Gastrocnemius medialis (tissue), 4 donors: ENCODE data around the gene SERAC1. TPM values are rescaled to one million over a fixed set of nuclear protein-coding genes. Genes with fewer than 3 reads are reported as not detected.

ENCODE experiments used
- ATAC-seq, 2 donors: fragments of 150-250 bp; one replicate each; pipeline ENCODE4 v1.9.1; 2016
- DNase-seq, 2 donors: peaks; one replicate each; pipeline ENCODE4 v3.0.0-alpha.2; 2019
- H3K27ac ChIP-seq, 4 donors: fragments of 200-600 bp; sonication (generic); 1 replicate in 1 of 4; 2 replicates in 3 of 4; pipeline ENCODE4 v1.5.1; 2016 to 2018; ENCODE audit warnings: mild to moderate bottlenecking in 2 of 4, moderate library complexity in 1 of 4
- H3K27me3 ChIP-seq, 3 donors: fragments of 200-600 bp; sonication (generic) in 2 of 3; 1 replicate in 1 of 3; 2 replicates in 2 of 3; pipeline versions ENCODE4 v1.5.1 to v1.6.0; 2016 to 2019; ENCODE audit warnings: mild to moderate bottlenecking in 1 of 3, moderate library complexity in 1 of 3
- H3K36me3 ChIP-seq, 2 donors: fragments of 200-600 bp; sonication (generic) in 1 of 2; one replicate each; pipeline ENCODE4 v1.5.1; 2017 to 2018
- H3K4me1 ChIP-seq, 2 donors: fragments of 200-600 bp; sonication (generic) in 1 of 2; one replicate each; pipeline ENCODE4 v1.5.1; 2016 to 2017; ENCODE audit warnings: mild to moderate bottlenecking in 2 of 2
- H3K4me3 ChIP-seq, 4 donors: fragments of 200-600 bp; sonication (generic) in 3 of 4; 1 replicate in 1 of 4; 2 replicates in 3 of 4; pipeline ENCODE4 v1.5.1; 2016 to 2019; ENCODE audit warnings: mild to moderate bottlenecking in 2 of 4
- H3K9me3 ChIP-seq, 3 donors: fragments of 200-600 bp; sonication (generic) in 2 of 3; 1 replicate in 1 of 3; 2 replicates in 2 of 3; pipeline ENCODE4 v1.5.1; 2016 to 2019
- CTCF ChIP-seq, 5 experiments: fragments of 450-650 bp in 3 of 5; fragments of 200-600 bp in 2 of 5; sonication (generic) in 2 of 5; IDR thresholded peaks in 4 of 5; conservative IDR thresholded peaks in 1 of 5; 1 replicate in 4 of 5; 2 replicates in 1 of 5; pipeline ENCODE4 v1.5.1; 2016 to 2019; ENCODE audit warnings: antibody characterized with exemption in 5 of 5, mild to moderate bottlenecking in 3 of 5, moderate library complexity in 3 of 5
- POLR2A ChIP-seq, 2 donors: fragments of 450-650 bp; IDR thresholded peaks; one replicate each; pipeline ENCODE4 v1.6.1; 2017; ENCODE audit warnings: antibody characterized with exemption in 2 of 2, mild to moderate bottlenecking in 2 of 2, moderate library complexity in 2 of 2
- in situ Hi-C, 4 donors: fragments of 200-750 bp; cut with MboI; loops; one replicate each; pipeline versions ENCODE4 v1.15.0 to v1.8.0; 2017; ENCODE audit warnings: low sequenced_read_pairs in 4 of 4
- intact Hi-C: fragments of 100-400 bp; cut with DNase I; formaldehyde crosslinking; loops from one replicate; pipeline ENCODE4 v1.15.1; 2023; ENCODE audit warnings: low total_unique reads
- total RNA-seq, 4 donors: library from RNA; depleted of rRNA; stranded (reverse); fragments of >200 nt; gene quantifications; one replicate each; pipeline versions ENCODE4 v1.1.0 to v1.2.3, GENCODE V29; 2016

The SERAC1 gene
- total RNA-seq, 4 donors from 2014 or later, result 8.1 to 15.5 (median 11.5) TPM

- in situ Hi-C loops (loop anchor here in 1 of 4 donors (10.0 kb wide), 1 partner anchor 102 kb away; no protein-coding TSS in a partner anchor), intact Hi-C loops (no loop called here)
- no peaks in the 10 kb centered on the region for H3K9me3 ChIP-seq
- peaks cover 0 to 5% of the 10 kb centered on the region in 2 donors for H3K4me1 ChIP-seq
- no peaks in the 10 kb centered on the region for H3K27me3 ChIP-seq
- peaks cover 0 to 23% of the 10 kb centered on the region in 2 donors for H3K36me3 ChIP-seq
- H3K4me3 ChIP-seq, result no peak overlapping the region
- no peak for TF ChIP-seq POLR2A (IDR thresholded peaks at IDR 0.05)
- TF ChIP-seq CTCF (IDR thresholded peaks at IDR 0.05 in 4 of 5, conservative IDR thresholded peaks at IDR 0.05 in 1 of 5), result no peak
- ATAC-seq (no peak), DNase-seq (no peak)
- H3K27ac ChIP-seq, result no peak overlapping the region
Measured at GRCh38 chr6:158076548-158076947, 91.5 kb downstream of the SERAC1 start.

GRCh38 chr6:158073776-158074175 is 94.3 kb downstream of the SERAC1 start:
- H3K27me3 ChIP-seq, result no peaks in the 10 kb centered on the region
- intact Hi-C loops, result no loop called here
- no peak overlapping the region for H3K4me3 ChIP-seq
- DNase-seq (no peak), ATAC-seq (no peak)
- in situ Hi-C loops, result loop anchor here in 3 of 4 donors (5.0 to 10.0 kb wide), 2 partner anchors 86 to 99 kb away; no protein-coding TSS in a partner anchor
- H3K36me3 ChIP-seq, result peaks cover 0 to 31% of the 10 kb centered on the region in 2 donors
- peaks cover 0 to 5% of the 10 kb centered on the region in 2 donors for H3K4me1 ChIP-seq
- no peak for TF ChIP-seq POLR2A (IDR thresholded peaks at IDR 0.05)
- TF ChIP-seq CTCF (IDR thresholded peaks at IDR 0.05 in 4 of 5, conservative IDR thresholded peaks at IDR 0.05 in 1 of 5), result no peak
- H3K27ac ChIP-seq, result no peak overlapping the region
- H3K9me3 ChIP-seq, result no peaks in the 10 kb centered on the region

GRCh38 chr6:158072083-158072721 is 95.9 kb downstream of the SERAC1 start:
- Histone ChIP-seq H3K4me1 (peaks cover 0 to 5% of the 10 kb centered on the region in 2 donors), H3K4me3 (no peak overlapping the region), H3K9me3 (no peaks in the 10 kb centered on the region), H3K27ac (no peak overlapping the region), H3K27me3 (no peaks in the 10 kb centered on the region), H3K36me3 (peaks cover 0 to 18% of the 10 kb centered on the region in 2 donors)
- peak; percentile 56 to 77 for ATAC-seq
- TF ChIP-seq CTCF (IDR thresholded peaks at IDR 0.05 in 4 of 5, conservative IDR thresholded peaks at IDR 0.05 in 1 of 5) (peak; percentile 65 to 88 (median 85)), POLR2A (IDR thresholded peaks at IDR 0.05) (no peak)
- in situ Hi-C loops, result loop anchor here in 3 of 4 donors (5.0 to 10.0 kb wide), 2 partner anchors 85 to 97 kb away; no protein-coding TSS in a partner anchor
- intact Hi-C loops, result loop anchor here (1.0 kb wide), 2 partner anchors 91 to 316 kb away; partner anchors contain the start of gene SYNJ2
- DNase-seq, result peak; percentile 39 to 55

GRCh38 chr6:158071121-158072082 is 96.7 kb downstream of the SERAC1 start:
- in situ Hi-C loops (loop anchor here in 3 of 4 donors (5.0 to 10.0 kb wide), 2 partner anchors 84 to 97 kb away; no protein-coding TSS in a partner anchor), intact Hi-C loops (loop anchor here (1.0 kb wide), 2 partner anchors 90 to 315 kb away; partner anchors contain the start of gene SYNJ2)
- peak in 1 of 2 donors; percentile 12 for ATAC-seq
- peaks cover 0 to 13% of the 10 kb centered on the region in 2 donors for H3K36me3 ChIP-seq
- no peak for DNase-seq
- no peak overlapping the region for H3K27ac ChIP-seq
- H3K4me3 ChIP-seq, result no peak overlapping the region
- H3K4me1 ChIP-seq, result peaks cover 0 to 5% of the 10 kb centered on the region in 2 donors
- TF ChIP-seq CTCF (IDR thresholded peaks at IDR 0.05 in 4 of 5, conservative IDR thresholded peaks at IDR 0.05 in 1 of 5), result no peak
- no peak for TF ChIP-seq POLR2A (IDR thresholded peaks at IDR 0.05)
- H3K9me3 ChIP-seq, result no peaks in the 10 kb centered on the region
- no peaks in the 10 kb centered on the region for H3K27me3 ChIP-seq
